Frontal cortex (tissue), 4 donors: ENCODE data around the gene CORIN. TPM values are rescaled to one million over a fixed set of nuclear protein-coding genes. Genes with fewer than 3 reads are reported as not detected.

Experiments
- DNase-seq, 2 donors: peaks; one replicate each; pipeline ENCODE4 v3.0.0; 2012; ENCODE audit warnings: low spot score in 2 of 2
- FAIRE-seq: peaks from 2 replicates; lab custom pipeline; 2012; peaks lifted over from hg19 to GRCh38; lab: Jason Lieb, UNC
- total RNA-seq: library from RNA; depleted of rRNA; stranded (reverse); fragments of >200 nt; gene quantifications from one replicate; pipeline ENCODE4 v1.2.3, GENCODE V29; 2014
- donor health status: control.
- donor health status: control.
- donor health status: control.

The CORIN gene
- total RNA-seq, 1 donor from 2014 or later: 0.82 TPM

- FAIRE-seq (no peak), DNase-seq (no peak)
Observed at GRCh38 chr4:47662975-47663374, 174.9 kb downstream of the CORIN start.

- no peak for FAIRE-seq
- no peak for DNase-seq
Observed at GRCh38 chr4:47661741-47662140, 176.1 kb downstream of the CORIN start.

GRCh38 chr4:47659342-47659741 is 178.5 kb downstream of the CORIN start:
- DNase-seq: no peak
- FAIRE-seq: no peak

GRCh38 chr4:47654972-47655693 is 182.7 kb downstream of the CORIN start:
- DNase-seq (no peak), FAIRE-seq (no peak)

- no peak for FAIRE-seq
- no peak for DNase-seq
Observed at GRCh38 chr4:47652092-47652491, 185.8 kb downstream of the CORIN start.

GRCh38 chr4:47651231-47651630 is 186.6 kb downstream of the CORIN start:
- FAIRE-seq: no peak
- no peak for DNase-seq

- FAIRE-seq (no peak), DNase-seq (no peak)
Observed at GRCh38 chr4:47650584-47651130, 187.2 kb downstream of the CORIN start.

- DNase-seq (no peak), FAIRE-seq (no peak)
Observed at GRCh38 chr4:47647544-47647943, 190.3 kb downstream of the CORIN start.

- FAIRE-seq: no peak
Observed at GRCh38 chr4:47647029-47647428, 190.8 kb downstream of the CORIN start.

GRCh38 chr4:47646372-47646771 is 191.5 kb downstream of the CORIN start:
- FAIRE-seq (no peak), DNase-seq (no peak)

More at GRCh38 chr4:47647029-47647428, 190.8 kb downstream of the CORIN start:
- no peak for DNase-seq

GRCh38 chr4:47643845-47644244 is 194.0 kb downstream of the CORIN start:
- FAIRE-seq (no peak), DNase-seq (no peak)

- DNase-seq: no peak
Observed at GRCh38 chr4:47642985-47643760, 194.7 kb downstream of the CORIN start.

GRCh38 chr4:47642191-47642830 is 195.6 kb downstream of the CORIN start:
- FAIRE-seq (no peak), DNase-seq (no peak)

More at GRCh38 chr4:47642985-47643760, 194.7 kb downstream of the CORIN start:
- no peak for FAIRE-seq

GRCh38 chr4:47641755-47642154 is 196.1 kb downstream of the CORIN start:
- no peak for FAIRE-seq
- no peak for DNase-seq

GRCh38 chr4:47640911-47641310 is 197.0 kb downstream of the CORIN start:
- DNase-seq (no peak), FAIRE-seq (no peak)

- FAIRE-seq: no peak
- no peak for DNase-seq
Observed at GRCh38 chr4:47639531-47639930, 198.3 kb downstream of the CORIN start.

GRCh38 chr4:47631161-47631560 is 206.7 kb downstream of the CORIN start:
- DNase-seq (no peak), FAIRE-seq (no peak)

GRCh38 chr4:47624031-47624441 is 213.8 kb downstream of the CORIN start:
- no peak for FAIRE-seq
- DNase-seq: no peak

GRCh38 chr4:47621181-47621580 is 216.7 kb downstream of the CORIN start:
- DNase-seq (no peak), FAIRE-seq (no peak)

GRCh38 chr4:47619691-47620090 is 218.2 kb downstream of the CORIN start:
- FAIRE-seq (no peak), DNase-seq (no peak)

- no peak for FAIRE-seq
- no peak for DNase-seq
Observed at GRCh38 chr4:47617607-47618006, 220.3 kb downstream of the CORIN start.
